ENCODE results near the gene ENO4. TPM values are rescaled to one million over a fixed set of nuclear protein-coding genes. Genes with fewer than 3 reads are reported as not detected.

Gene ENO4
- total RNA-seq, 2 experiments from 2014 or later: not detected

DNA sequence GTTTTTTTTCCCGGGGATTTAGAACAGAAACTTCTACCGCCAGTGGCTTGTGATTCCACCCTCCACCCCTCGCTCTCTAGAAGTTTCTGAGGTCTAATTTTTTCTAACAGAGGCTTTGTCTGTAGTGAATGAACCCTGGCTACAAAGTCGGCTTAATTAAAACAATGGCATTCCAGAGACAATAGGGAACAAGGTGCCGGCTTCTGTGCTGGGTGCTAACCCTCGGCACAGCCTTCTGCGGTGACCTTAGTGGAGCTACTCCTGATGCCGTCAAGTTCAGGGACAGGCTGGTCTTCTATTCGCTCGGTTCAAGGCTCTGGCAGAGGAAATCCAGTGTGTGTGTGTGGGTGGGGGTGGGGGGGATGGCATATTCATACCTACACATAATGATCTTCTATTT is 32.1 kb upstream of the ENO4 start:
- CTCF ChIA-PET: no interaction called here
- DNase-seq: no peak
- H3K4me1 Mint-ChIP-seq: no peaks in the 10 kb centered on the region
- POLR2A ChIA-PET: no interaction called here
- H3K36me3 Mint-ChIP-seq (ENCODE audit: low read depth): no peaks in the 10 kb centered on the region
- H3K27me3 Mint-ChIP-seq: no peaks in the 10 kb centered on the region
- no peak overlapping the region for H3K4me3 Mint-ChIP-seq
- H3K9me3 Mint-ChIP-seq: no peaks in the 10 kb centered on the region
- H3K27ac Mint-ChIP-seq: no peak overlapping the region

DNA sequence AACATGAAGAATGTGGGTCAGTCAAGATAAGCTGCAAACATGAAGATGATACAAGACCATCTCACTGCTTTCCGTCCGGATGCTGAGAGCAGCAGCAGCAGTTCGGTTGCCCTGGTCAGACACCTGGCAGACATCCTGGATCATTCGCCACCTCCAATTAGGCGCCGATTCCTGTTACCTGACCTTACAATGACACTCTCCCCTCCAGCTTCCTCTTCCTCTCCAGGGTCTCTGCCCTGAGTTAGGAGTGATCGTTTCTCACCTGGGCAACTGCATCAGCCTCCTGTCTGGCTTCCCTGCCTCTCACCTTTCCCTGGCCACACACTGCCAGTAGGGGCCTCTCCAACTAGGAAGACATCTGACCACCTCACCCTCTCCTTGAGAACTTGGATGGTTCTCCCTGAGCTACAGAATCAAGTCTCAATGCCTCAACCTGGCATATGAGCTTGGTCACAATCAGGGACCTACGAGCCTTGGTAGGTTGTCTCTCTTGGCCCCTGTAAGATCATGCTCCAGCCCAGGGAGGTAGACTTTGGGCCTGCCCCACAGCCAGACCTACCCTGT is 31.4 kb upstream of the ENO4 start:
- ChIA-PET POLR2A (no interaction called here), CTCF (no interaction called here)
- no peak for DNase-seq
- H3K36me3 Mint-ChIP-seq (ENCODE audit: low read depth): no peaks in the 10 kb centered on the region
- H3K4me3 Mint-ChIP-seq: no peak overlapping the region
- H3K27ac Mint-ChIP-seq: no peak overlapping the region
- no peaks in the 10 kb centered on the region for H3K9me3 Mint-ChIP-seq
- H3K4me1 Mint-ChIP-seq: no peaks in the 10 kb centered on the region
- no peaks in the 10 kb centered on the region for H3K27me3 Mint-ChIP-seq

DNA sequence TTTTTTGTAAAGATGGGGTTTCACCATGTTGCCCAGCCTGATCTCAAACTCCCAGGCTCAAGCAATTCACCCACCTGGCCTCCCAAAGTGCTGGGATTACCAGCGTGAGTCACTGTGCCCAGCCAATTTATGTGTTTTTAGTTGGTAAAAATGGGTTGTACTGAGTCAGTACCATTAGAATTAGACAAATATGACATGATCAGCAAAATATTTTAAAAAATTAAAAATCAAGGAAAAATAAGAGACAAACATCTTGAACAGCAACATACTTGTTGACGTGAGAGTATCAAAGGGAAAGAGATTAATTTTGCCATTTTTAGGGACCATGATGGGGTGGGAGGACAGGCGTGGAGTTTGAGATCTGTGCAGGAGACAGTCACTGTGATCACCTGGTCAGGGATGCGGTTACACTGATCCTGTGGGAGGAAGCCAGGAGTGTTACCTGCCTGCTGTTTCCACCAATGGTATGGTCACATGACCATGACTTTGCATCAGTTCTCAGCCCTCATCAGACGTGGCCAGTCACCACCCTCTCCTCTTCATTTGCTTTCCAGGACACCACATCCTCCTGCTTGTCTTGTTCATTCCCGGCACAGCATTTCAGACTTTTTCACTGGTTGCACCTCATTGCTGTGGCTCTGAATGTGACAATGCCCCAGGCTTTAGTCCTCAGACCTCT is 29.2 kb upstream of the ENO4 start:
- no peak overlapping the region for H3K27ac Mint-ChIP-seq
- ChIA-PET POLR2A (no interaction called here), CTCF (no interaction called here)
- H3K27me3 Mint-ChIP-seq: no peaks in the 10 kb centered on the region
- DNase-seq: no peak
- H3K4me3 Mint-ChIP-seq: no peak overlapping the region
- no peaks in the 10 kb centered on the region for H3K4me1 Mint-ChIP-seq
- no peaks in the 10 kb centered on the region for H3K9me3 Mint-ChIP-seq
- H3K36me3 Mint-ChIP-seq (ENCODE audit: low read depth): no peaks in the 10 kb centered on the region

DNA sequence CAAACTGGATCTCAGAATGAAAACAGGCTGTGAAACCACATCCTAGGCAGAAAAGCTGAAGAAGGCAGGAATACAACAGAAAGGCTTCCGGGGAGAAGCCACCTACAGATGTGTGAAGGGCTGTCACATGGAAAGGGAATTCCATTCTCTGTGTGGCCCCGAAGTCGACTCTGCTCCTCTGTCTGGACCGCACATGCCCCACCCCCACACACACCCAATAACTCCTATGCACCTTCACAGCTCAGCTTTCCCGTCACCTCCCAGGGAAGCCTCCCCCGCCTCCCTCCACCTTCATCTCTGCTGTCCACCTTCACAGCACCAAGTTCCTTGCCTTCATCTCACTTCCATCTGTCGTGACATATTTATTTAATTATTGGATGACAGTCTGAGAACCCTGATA is 23.4 kb upstream of the ENO4 start:
- Mint-ChIP-seq H3K4me3 (no peak overlapping the region), H3K9me3 (no peaks in the 10 kb centered on the region), H3K4me1 (no peaks in the 10 kb centered on the region), H3K27ac (no peak overlapping the region), H3K27me3 (peaks cover under 1% of the 10 kb centered on the region), H3K36me3 (ENCODE audit: low read depth) (no peaks in the 10 kb centered on the region)
- CTCF ChIA-PET: no interaction called here
- POLR2A ChIA-PET: no interaction called here
- DNase-seq: no peak

DNA sequence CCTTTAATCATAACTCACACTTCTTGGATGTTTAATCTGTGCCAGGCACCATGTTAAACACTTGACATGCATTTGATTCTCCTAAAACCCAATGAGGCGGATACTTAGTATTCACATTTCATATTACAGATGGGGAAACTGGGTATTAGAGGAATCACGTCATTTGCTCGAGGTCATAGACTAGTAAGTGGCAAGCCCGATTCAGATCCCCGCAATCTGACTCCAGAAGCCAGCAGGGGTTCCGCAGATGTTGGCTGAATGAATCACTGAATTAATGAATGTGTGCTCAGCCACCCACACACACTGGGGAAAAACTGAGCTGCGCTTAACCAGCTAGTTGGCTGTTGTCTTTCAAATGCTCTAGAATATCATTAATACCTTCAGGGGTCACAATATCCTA is 22.5 kb upstream of the ENO4 start:
- peaks cover 2% of the 10 kb centered on the region for H3K27me3 Mint-ChIP-seq
- H3K4me3 Mint-ChIP-seq: no peak overlapping the region
- H3K36me3 Mint-ChIP-seq (ENCODE audit: low read depth): no peaks in the 10 kb centered on the region
- CTCF ChIA-PET: no interaction called here
- no peak for DNase-seq
- no peak overlapping the region for H3K27ac Mint-ChIP-seq
- H3K9me3 Mint-ChIP-seq: no peaks in the 10 kb centered on the region
- no peaks in the 10 kb centered on the region for H3K4me1 Mint-ChIP-seq
- POLR2A ChIA-PET: no interaction called here

DNA sequence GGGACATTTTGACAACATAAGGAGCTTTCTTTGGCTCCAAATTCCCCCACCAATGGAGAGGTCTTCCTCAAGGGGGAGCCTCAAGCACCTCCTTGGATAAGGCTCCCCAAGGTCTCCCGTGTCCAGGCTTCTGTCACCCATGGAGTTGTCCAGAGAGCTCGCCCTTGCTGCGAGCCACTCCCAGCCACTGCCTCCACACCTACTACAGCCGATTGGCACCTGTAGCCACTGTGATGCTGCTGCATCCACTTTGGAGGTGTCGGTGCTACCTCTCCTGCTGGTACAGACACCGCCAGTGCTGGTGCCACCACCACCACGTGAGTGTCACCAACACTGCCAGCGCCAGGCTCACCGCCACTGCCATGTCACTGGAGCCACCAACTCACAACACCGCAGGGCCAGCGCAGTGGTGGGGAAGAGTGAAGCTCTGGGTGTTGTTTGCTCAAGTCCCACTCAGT is 22.1 kb upstream of the ENO4 start:
- no peak for DNase-seq
- H3K9me3 Mint-ChIP-seq: no peaks in the 10 kb centered on the region
- ChIA-PET CTCF (no interaction called here), POLR2A (no interaction called here)
- no peaks in the 10 kb centered on the region for H3K36me3 Mint-ChIP-seq (ENCODE audit: low read depth)
- H3K27ac Mint-ChIP-seq: no peak overlapping the region
- H3K4me1 Mint-ChIP-seq: no peaks in the 10 kb centered on the region
- H3K27me3 Mint-ChIP-seq: peaks cover 2% of the 10 kb centered on the region
- no peak overlapping the region for H3K4me3 Mint-ChIP-seq

DNA sequence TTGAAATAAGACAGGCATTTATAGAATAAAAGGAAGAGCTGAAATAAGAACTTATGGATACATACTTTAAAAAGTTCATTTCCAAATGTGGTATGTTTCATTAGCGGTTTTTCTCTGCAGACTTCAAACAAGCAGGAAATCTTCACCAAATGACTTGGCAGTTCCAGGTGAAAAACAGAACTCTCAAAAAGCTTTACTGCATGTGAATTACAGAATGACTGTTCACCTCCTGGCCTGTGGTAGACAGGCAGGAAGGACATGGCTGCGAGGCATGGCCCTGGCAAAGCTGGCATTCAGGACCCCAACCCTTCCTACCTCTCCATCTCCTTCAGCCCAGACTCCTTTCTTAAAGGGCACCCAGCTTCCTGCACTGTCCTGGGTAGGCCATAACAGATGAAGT is 21.2 kb upstream of the ENO4 start:
- ChIA-PET CTCF (no interaction called here), POLR2A (no interaction called here)
- no peak overlapping the region for H3K4me3 Mint-ChIP-seq
- no peak for DNase-seq
- H3K36me3 Mint-ChIP-seq (ENCODE audit: low read depth): no peaks in the 10 kb centered on the region
- no peaks in the 10 kb centered on the region for H3K9me3 Mint-ChIP-seq
- no peaks in the 10 kb centered on the region for H3K4me1 Mint-ChIP-seq
- peaks cover 2% of the 10 kb centered on the region for H3K27me3 Mint-ChIP-seq
- no peak overlapping the region for H3K27ac Mint-ChIP-seq

DNA sequence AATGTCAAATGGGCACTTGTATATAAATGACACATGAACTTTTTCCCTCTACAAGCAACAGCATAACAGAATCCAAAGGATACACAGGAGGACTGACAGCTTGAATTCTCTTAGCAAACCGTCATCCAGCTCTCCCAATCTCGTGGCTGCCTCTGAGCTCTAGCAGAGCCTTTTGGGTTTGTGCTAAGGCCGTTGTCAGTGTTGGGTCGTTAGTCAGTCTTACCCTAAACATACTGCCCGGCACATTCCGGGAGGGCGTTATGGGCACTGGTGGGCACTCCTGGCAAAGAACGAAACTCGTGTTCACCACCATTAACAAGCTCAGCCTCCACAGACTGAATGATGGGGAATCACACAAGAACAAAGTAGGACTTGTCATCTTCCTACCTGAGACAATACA is 19.6 kb upstream of the ENO4 start:
- Mint-ChIP-seq H3K36me3 (ENCODE audit: low read depth) (no peaks in the 10 kb centered on the region), H3K27ac (no peak overlapping the region), H3K27me3 (peaks cover 2% of the 10 kb centered on the region), H3K4me1 (no peaks in the 10 kb centered on the region), H3K4me3 (no peak overlapping the region), H3K9me3 (no peaks in the 10 kb centered on the region)
- DNase-seq: no peak
- ChIA-PET CTCF (no interaction called here), POLR2A (no interaction called here)

DNA sequence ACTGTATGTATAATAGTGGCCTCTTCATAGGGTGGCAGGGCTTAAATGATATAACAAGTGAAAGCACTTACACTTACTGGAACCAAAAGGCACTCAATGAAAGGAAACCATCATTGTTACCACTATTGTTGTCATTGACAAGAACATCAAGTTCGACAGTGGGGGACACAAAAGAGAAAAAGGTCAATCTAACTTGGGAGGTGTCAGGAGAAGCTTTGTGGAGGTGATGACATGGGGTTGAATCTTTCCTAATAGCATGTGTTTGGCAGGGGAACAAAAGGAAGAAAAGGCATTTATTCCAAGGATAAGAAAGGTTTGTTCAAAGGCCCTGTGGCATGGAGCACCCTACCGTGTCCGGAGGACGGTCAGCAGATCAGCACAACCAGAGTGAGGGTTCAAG is 18.2 kb upstream of the ENO4 start:
- Mint-ChIP-seq H3K9me3 (no peaks in the 10 kb centered on the region), H3K4me1 (no peaks in the 10 kb centered on the region), H3K36me3 (ENCODE audit: low read depth) (no peaks in the 10 kb centered on the region), H3K4me3 (no peak overlapping the region), H3K27ac (no peak overlapping the region), H3K27me3 (peaks cover 2% of the 10 kb centered on the region)
- POLR2A ChIA-PET: no interaction called here
- CTCF ChIA-PET: no interaction called here
- no peak for DNase-seq

DNA sequence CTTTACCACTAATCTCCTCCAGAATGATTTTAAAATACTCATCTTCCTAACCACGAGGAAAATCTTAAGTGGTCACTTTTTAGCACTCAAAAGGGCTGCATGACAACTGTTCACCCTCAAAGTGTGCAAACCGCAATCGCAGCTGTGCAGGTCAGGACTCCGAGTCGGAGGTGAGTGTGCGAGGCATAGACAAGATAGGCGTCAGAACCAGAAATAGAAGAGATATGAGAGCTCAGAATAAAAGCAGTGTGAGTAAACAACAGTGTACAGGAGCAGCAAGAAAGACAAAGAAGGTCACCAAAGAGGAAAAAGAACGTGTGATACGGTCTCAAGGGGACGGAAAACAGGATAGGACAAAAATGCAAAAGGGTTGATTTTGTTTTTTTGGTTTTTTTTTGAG is 17.5 kb upstream of the ENO4 start:
- Mint-ChIP-seq H3K27ac (no peak overlapping the region), H3K27me3 (peaks cover 2% of the 10 kb centered on the region), H3K4me1 (no peaks in the 10 kb centered on the region), H3K4me3 (no peak overlapping the region), H3K36me3 (ENCODE audit: low read depth) (no peaks in the 10 kb centered on the region), H3K9me3 (no peaks in the 10 kb centered on the region)
- ChIA-PET CTCF (no interaction called here), POLR2A (no interaction called here)
- no peak for DNase-seq

DNA sequence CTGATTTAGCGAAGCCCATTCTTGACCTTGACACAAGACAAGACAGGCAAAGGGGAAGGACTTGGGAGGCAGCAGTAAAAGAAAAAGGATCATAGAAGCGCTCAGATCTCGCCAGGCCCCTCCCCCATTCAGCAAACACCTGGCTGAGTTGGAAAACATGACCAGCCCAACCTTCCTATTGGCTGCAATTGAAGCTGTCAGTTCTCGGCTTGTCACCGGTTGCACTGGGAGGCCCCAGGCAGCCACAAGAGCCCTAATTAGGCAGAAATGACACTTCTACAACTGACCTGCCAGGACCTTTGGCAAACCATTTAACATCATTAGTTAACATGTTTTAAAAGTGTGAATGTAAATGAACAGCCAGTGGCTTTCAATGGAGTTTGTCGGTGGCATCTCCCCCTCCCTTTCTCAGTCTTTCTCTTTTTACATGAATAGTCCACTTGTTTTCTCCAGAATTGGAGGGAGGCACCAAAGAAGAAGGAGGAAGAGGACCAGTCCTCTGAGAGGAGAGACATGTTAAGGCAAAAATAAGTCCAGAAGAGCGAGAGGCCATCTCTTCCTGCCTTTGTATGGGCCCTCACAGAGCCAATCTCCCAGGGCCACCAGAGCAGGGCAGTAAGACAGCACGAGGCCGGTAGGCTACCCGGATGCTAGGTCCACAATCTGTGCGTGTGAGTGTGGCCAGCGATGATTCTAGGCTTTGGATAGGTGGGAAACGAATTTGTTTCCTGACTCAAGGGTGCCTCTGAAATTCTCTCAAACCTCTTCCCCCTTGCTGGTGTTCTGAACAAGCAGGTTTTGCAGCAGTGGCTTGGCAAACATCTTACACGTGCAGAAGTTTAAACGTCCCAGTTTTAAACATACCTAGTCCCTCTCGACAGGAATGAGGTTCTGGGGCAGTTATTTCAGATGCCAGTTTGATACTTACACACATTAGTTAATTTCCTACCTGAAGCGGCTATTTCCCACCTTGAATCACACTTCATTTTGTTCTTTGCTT is 15.0 kb upstream of the ENO4 start:
- Mint-ChIP-seq H3K27me3 (peaks cover 6% of the 10 kb centered on the region), H3K9me3 (no peaks in the 10 kb centered on the region), H3K4me1 (no peaks in the 10 kb centered on the region), H3K4me3 (no peak overlapping the region), H3K36me3 (ENCODE audit: low read depth) (no peaks in the 10 kb centered on the region), H3K27ac (no peak overlapping the region)
- ChIA-PET CTCF (no interaction called here), POLR2A (no interaction called here)
- DNase-seq: no peak

DNA sequence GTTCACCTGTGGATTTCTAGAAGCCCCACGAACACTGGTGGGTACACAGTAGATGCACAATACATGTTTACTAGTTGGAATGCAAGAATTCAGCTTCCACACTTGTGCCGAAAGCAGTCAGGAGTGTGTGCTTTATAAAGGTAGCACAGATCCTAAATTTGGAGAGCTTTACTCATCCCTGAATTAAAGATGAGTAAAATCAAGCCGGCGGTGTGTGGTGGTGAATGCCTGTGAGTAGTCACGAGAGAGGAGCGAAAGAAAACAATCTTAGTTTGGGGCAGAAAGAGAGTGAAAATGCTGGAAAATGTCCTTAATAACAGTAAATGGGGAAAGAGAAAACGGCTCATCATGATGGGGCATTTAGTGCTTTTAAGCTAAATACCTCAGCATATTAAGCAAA is 13.6 kb upstream of the ENO4 start:
- no peak for DNase-seq
- POLR2A ChIA-PET: no interaction called here
- H3K36me3 Mint-ChIP-seq (ENCODE audit: low read depth): no peaks in the 10 kb centered on the region
- no peaks in the 10 kb centered on the region for H3K4me1 Mint-ChIP-seq
- H3K4me3 Mint-ChIP-seq: no peak overlapping the region
- H3K27ac Mint-ChIP-seq: no peak overlapping the region
- H3K27me3 Mint-ChIP-seq: peaks cover 7% of the 10 kb centered on the region
- CTCF ChIA-PET: no interaction called here
- H3K9me3 Mint-ChIP-seq: no peaks in the 10 kb centered on the region

DNA sequence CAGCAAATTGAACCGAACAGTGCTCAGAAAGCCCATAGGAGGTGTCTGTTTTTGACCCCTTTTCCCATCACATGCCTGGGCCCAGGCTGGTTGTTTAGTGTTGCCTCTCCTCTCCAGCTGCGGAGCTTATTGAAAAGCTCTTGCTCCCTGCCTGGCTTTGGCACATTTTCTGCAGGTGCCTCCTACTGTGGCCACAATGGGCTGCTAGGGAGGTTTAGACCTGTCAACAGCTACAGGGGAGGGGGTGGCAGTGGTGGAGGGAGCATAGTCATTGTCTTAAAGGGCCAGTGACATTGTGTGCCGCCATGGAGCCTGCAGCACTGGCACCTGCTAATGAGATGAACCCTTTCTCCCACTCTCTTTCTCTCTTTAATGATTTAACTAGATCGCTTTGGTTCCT is 13.2 kb upstream of the ENO4 start:
- Mint-ChIP-seq H3K4me3 (no peak overlapping the region), H3K9me3 (no peaks in the 10 kb centered on the region), H3K4me1 (no peaks in the 10 kb centered on the region), H3K36me3 (ENCODE audit: low read depth) (no peaks in the 10 kb centered on the region), H3K27ac (no peak overlapping the region), H3K27me3 (peaks cover 8% of the 10 kb centered on the region)
- CTCF ChIA-PET: no interaction called here
- no peak for DNase-seq
- POLR2A ChIA-PET: no interaction called here

Data from activated CD4-positive, alpha-beta memory T cell treated with anti-CD3 and anti-CD28 coated beads, Interleukin-2, amount 10 ng/mL, durations not matched to agents 7 days and 5 days (primary cell).